Uterus (tissue), 4 donors: Measurements from ENCODE around the gene RBMS3. TPM values are rescaled to one million over a fixed set of nuclear protein-coding genes. Genes with fewer than 3 reads are reported as not detected.

Experiments used
- DNase-seq, 2 donors: peaks; one replicate each; pipeline ENCODE4 v3.0.0-alpha.2; 2019 to 2020
- H3K27ac ChIP-seq, 2 donors: fragments of 200-600 bp; sonication (generic); 1 replicate in 1 of 2; 2 replicates in 1 of 2; pipeline ENCODE4 v1.5.1; 2016 to 2018
- H3K27me3 ChIP-seq, 2 donors: fragments of 200-600 bp; sonication (generic); one replicate each; pipeline ENCODE4 v1.5.1; 2018 to 2019; ENCODE audit warnings: control low read depth in 1 of 2
- H3K36me3 ChIP-seq, 2 donors: fragments of 200-600 bp; sonication (generic); one replicate each; pipeline ENCODE4 v1.5.1; 2019; ENCODE audit warnings: control low read depth in 1 of 2
- H3K4me1 ChIP-seq, 2 donors: fragments of 200-600 bp; sonication (generic); one replicate each; pipeline ENCODE4 v1.5.1; 2018 to 2019; ENCODE audit warnings: control low read depth in 1 of 2
- H3K4me3 ChIP-seq, 2 donors: fragments of 200-600 bp; sonication (generic); 1 replicate in 1 of 2; 2 replicates in 1 of 2; pipeline ENCODE4 v1.5.1; 2018 to 2019; ENCODE audit warnings: mild to moderate bottlenecking in 1 of 2
- H3K9me3 ChIP-seq, 2 donors: fragments of 200-600 bp; sonication (generic); one replicate each; pipeline ENCODE4 v1.5.1; 2019; ENCODE audit warnings: control low read depth in 1 of 2
- CTCF ChIP-seq, 4 experiments: fragments of 200-600 bp in 2 of 4; fragments of 450-650 bp in 2 of 4; sonication (generic) in 2 of 4; IDR thresholded peaks; one replicate each; pipeline ENCODE4 v1.5.1; 2016 to 2019; ENCODE audit warnings: antibody characterized with exemption in 4 of 4, mild to moderate bottlenecking in 2 of 4, moderate library complexity in 1 of 4
- POLR2A ChIP-seq, 2 donors: fragments of 450-650 bp; IDR thresholded peaks; one replicate each; pipeline ENCODE4 v1.6.1; 2016; ENCODE audit warnings: antibody characterized with exemption in 2 of 2, mild to moderate bottlenecking in 1 of 2, moderate library complexity in 1 of 2
- intact Hi-C: fragments of 100-400 bp; cut with DNase I; formaldehyde crosslinking; loops from one replicate; pipeline ENCODE4 v1.15.1; 2023; ENCODE audit warnings: low total_unique reads
- total RNA-seq, 4 donors: library from RNA; depleted of rRNA in 3 of 4; stranded (reverse); fragments of >200 nt in 3 of 4; gene quantifications; one replicate each; pipeline versions ENCODE4 v1.1.0 to v1.2.4, GENCODE V29; 2014 to 2023
- donor health status: DM: yes; HTN: yes; CAD: no.

Gene RBMS3
- total RNA-seq, 4 donors from 2014 or later: 45.9 to 113 (median 75.4) TPM

GRCh38 chr3:29249829-29250345 is 31.0 kb upstream of the RBMS3 start:
- no peak for TF ChIP-seq POLR2A (IDR thresholded peaks at IDR 0.05)
- TF ChIP-seq CTCF (IDR thresholded peaks at IDR 0.05): no peak
- Histone ChIP-seq H3K4me3 (no peak overlapping the region), H3K27me3 (no peaks in the 10 kb centered on the region), H3K36me3 (no peaks in the 10 kb centered on the region), H3K9me3 (no peaks in the 10 kb centered on the region), H3K27ac (no peak overlapping the region), H3K4me1 (no peaks in the 10 kb centered on the region)
- intact Hi-C loops: no loop called here
- no peak for DNase-seq

- H3K4me3 ChIP-seq: no peak overlapping the region
- no peak for TF ChIP-seq POLR2A (IDR thresholded peaks at IDR 0.05)
- no peak for TF ChIP-seq CTCF (IDR thresholded peaks at IDR 0.05)
- no peaks in the 10 kb centered on the region for H3K36me3 ChIP-seq
- H3K9me3 ChIP-seq: no peaks in the 10 kb centered on the region
- DNase-seq: no peak
- no peak overlapping the region for H3K27ac ChIP-seq
- no peaks in the 10 kb centered on the region for H3K4me1 ChIP-seq
- H3K27me3 ChIP-seq: no peaks in the 10 kb centered on the region
- intact Hi-C loops: no loop called here
Observed at GRCh38 chr3:29255854-29256696, 24.8 kb upstream of the RBMS3 start.

GRCh38 chr3:29258161-29258560 is 22.7 kb upstream of the RBMS3 start:
- intact Hi-C loops: no loop called here
- no peak overlapping the region for H3K4me3 ChIP-seq
- no peaks in the 10 kb centered on the region for H3K9me3 ChIP-seq
- DNase-seq: no peak
- TF ChIP-seq CTCF (IDR thresholded peaks at IDR 0.05) (no peak), POLR2A (IDR thresholded peaks at IDR 0.05) (no peak)
- H3K36me3 ChIP-seq: no peaks in the 10 kb centered on the region
- no peak overlapping the region for H3K27ac ChIP-seq
- no peaks in the 10 kb centered on the region for H3K4me1 ChIP-seq
- H3K27me3 ChIP-seq: no peaks in the 10 kb centered on the region

- TF ChIP-seq CTCF (IDR thresholded peaks at IDR 0.05) (no peak), POLR2A (IDR thresholded peaks at IDR 0.05) (no peak)
- DNase-seq: no peak
- intact Hi-C loops: no loop called here
Observed at GRCh38 chr3:29261119-29261518, 19.8 kb upstream of the RBMS3 start.

GRCh38 chr3:29263476-29263875 is 17.4 kb upstream of the RBMS3 start:
- H3K27ac ChIP-seq: no peak overlapping the region
- intact Hi-C loops: no loop called here
- H3K4me3 ChIP-seq: no peak overlapping the region
- no peaks in the 10 kb centered on the region for H3K36me3 ChIP-seq
- no peaks in the 10 kb centered on the region for H3K4me1 ChIP-seq
- H3K9me3 ChIP-seq: no peaks in the 10 kb centered on the region
- DNase-seq: no peak
- no peaks in the 10 kb centered on the region for H3K27me3 ChIP-seq
- TF ChIP-seq CTCF (IDR thresholded peaks at IDR 0.05) (no peak), POLR2A (IDR thresholded peaks at IDR 0.05) (no peak)

More at GRCh38 chr3:29261119-29261518, 19.8 kb upstream of the RBMS3 start:
- no peaks in the 10 kb centered on the region for H3K27me3 ChIP-seq
- no peaks in the 10 kb centered on the region for H3K9me3 ChIP-seq
- no peak overlapping the region for H3K4me3 ChIP-seq
- H3K4me1 ChIP-seq: no peaks in the 10 kb centered on the region
- no peak overlapping the region for H3K27ac ChIP-seq
- H3K36me3 ChIP-seq: no peaks in the 10 kb centered on the region
